ENCODE measurements around the gene CYYR1. TPM values are rescaled to one million over a fixed set of nuclear protein-coding genes. Genes with fewer than 3 reads are reported as not detected.
A peak's percentile ranks its signal among the peaks of the same experiment; 100 is the strongest.

CYYR1 gene
- total RNA-seq, 4 donors from 2014 or later, result 8.9 to 28.4 (median 13.3) TPM

- no peaks in the 10 kb centered on the region for H3K4me1 ChIP-seq
- TF ChIP-seq POLR2A (IDR thresholded peaks at IDR 0.05) (no peak), EP300 (IDR thresholded peaks at IDR 0.05) (no peak), POLR2AphosphoS5 (IDR thresholded peaks at IDR 0.05) (no peak), CTCF (IDR thresholded peaks at IDR 0.05) (no peak)
- H3K36me3 ChIP-seq, result no peaks in the 10 kb centered on the region
- no peak overlapping the region for H3K4me3 ChIP-seq
- no peak overlapping the region for H3K27ac ChIP-seq
- 64 to 81% methylated on average over 5 to 6 of the region's 6 CpGs for WGBS, 2 donors (ENCODE audit: low coverage in 1 of 2)
- H3K9me3 ChIP-seq, result no peaks in the 10 kb centered on the region
- ATAC-seq, result no peak
- no peaks in the 10 kb centered on the region for H3K27me3 ChIP-seq
Measured at GRCh38 chr21:26565111-26565510, 8.0 kb downstream of the CYYR1 start.

- 63 to 67% methylated on average over 4 to 5 of the region's 5 CpGs for WGBS, 2 donors (ENCODE audit: low coverage in 1 of 2)
- H3K4me1 ChIP-seq, result no peaks in the 10 kb centered on the region
- no peak for TF ChIP-seq POLR2AphosphoS5 (IDR thresholded peaks at IDR 0.05)
- TF ChIP-seq POLR2A (IDR thresholded peaks at IDR 0.05), result no peak
- TF ChIP-seq CTCF (IDR thresholded peaks at IDR 0.05), result no peak
- no peak for TF ChIP-seq EP300 (IDR thresholded peaks at IDR 0.05)
- no peak for ATAC-seq
- no peaks in the 10 kb centered on the region for H3K36me3 ChIP-seq
- peak overlapping the region in 1 of 4 donors; percentile 18 for H3K27ac ChIP-seq
- H3K9me3 ChIP-seq, result no peaks in the 10 kb centered on the region
- H3K4me3 ChIP-seq, result no peak overlapping the region
- no peaks in the 10 kb centered on the region for H3K27me3 ChIP-seq
Measured at GRCh38 chr21:26563856-26564503, 9.1 kb downstream of the CYYR1 start.

GRCh38 chr21:26560612-26561011, 12.5 kb downstream of the CYYR1 start:
- no peak overlapping the region for H3K4me3 ChIP-seq
- 82 to 83% methylated on average over 3 of the region's 3 CpGs for WGBS, 2 donors (ENCODE audit: low coverage in 1 of 2)
- H3K27me3 ChIP-seq, result no peaks in the 10 kb centered on the region
- H3K4me1 ChIP-seq, result no peaks in the 10 kb centered on the region
- no peak for ATAC-seq
- no peaks in the 10 kb centered on the region for H3K9me3 ChIP-seq
- no peak for TF ChIP-seq POLR2AphosphoS5 (IDR thresholded peaks at IDR 0.05)
- TF ChIP-seq POLR2A (IDR thresholded peaks at IDR 0.05), result no peak
- no peak for TF ChIP-seq EP300 (IDR thresholded peaks at IDR 0.05)
- no peak for TF ChIP-seq CTCF (IDR thresholded peaks at IDR 0.05)
- H3K36me3 ChIP-seq, result no peaks in the 10 kb centered on the region
- H3K27ac ChIP-seq, result no peak overlapping the region

- Histone ChIP-seq H3K4me1 (no peaks in the 10 kb centered on the region), H3K9me3 (no peaks in the 10 kb centered on the region), H3K27me3 (no peaks in the 10 kb centered on the region), H3K36me3 (no peaks in the 10 kb centered on the region), H3K27ac (no peak overlapping the region), H3K4me3 (no peak overlapping the region)
- WGBS, 2 donors (ENCODE audit: low coverage in 1 of 2), result 77 to 100% methylated on average over 4 to 5 of the region's 5 CpGs
- TF ChIP-seq EP300 (IDR thresholded peaks at IDR 0.05) (no peak), POLR2AphosphoS5 (IDR thresholded peaks at IDR 0.05) (no peak), CTCF (IDR thresholded peaks at IDR 0.05) (no peak), POLR2A (IDR thresholded peaks at IDR 0.05) (no peak)
- ATAC-seq, result no peak
Measured at GRCh38 chr21:26559099-26559498, 14.0 kb downstream of the CYYR1 start.

- no peak for ATAC-seq
- Histone ChIP-seq H3K4me3 (no peak overlapping the region), H3K27ac (no peak overlapping the region), H3K9me3 (no peaks in the 10 kb centered on the region), H3K36me3 (no peaks in the 10 kb centered on the region), H3K4me1 (no peaks in the 10 kb centered on the region), H3K27me3 (no peaks in the 10 kb centered on the region)
- WGBS, 2 donors (ENCODE audit: low coverage in 1 of 2), result 92 to 93% methylated on average over 4 of the region's 4 CpGs
- TF ChIP-seq CTCF (IDR thresholded peaks at IDR 0.05) (no peak), EP300 (IDR thresholded peaks at IDR 0.05) (no peak), POLR2A (IDR thresholded peaks at IDR 0.05) (no peak), POLR2AphosphoS5 (IDR thresholded peaks at IDR 0.05) (no peak)
Measured at GRCh38 chr21:26557106-26557505, 16.0 kb downstream of the CYYR1 start.

All from gastroesophageal sphincter (tissue), 4 donors.